Astrocyte (in vitro differentiated cells and primary cell): ENCODE results near the gene DDTL. TPM values are rescaled to one million over a fixed set of nuclear protein-coding genes. Genes with fewer than 3 reads are reported as not detected.
"Not testable (repeated sequence)": the region's sequence is repeated elsewhere in the genome, so short reads cannot be mapped to it uniquely, and the experiment has no call there.

Source experiments
- DNase-seq: peaks from one replicate; pipeline ENCODE4 v3.0.0-alpha.2; 2010; ENCODE audit warnings: low read depth
- FAIRE-seq: peaks from 2 replicates; lab custom pipeline; 2011; peaks lifted over from hg19 to GRCh38; lab: Jason Lieb, UNC
- H2AFZ ChIP-seq: 2 replicates; pipeline ENCODE4 v1.6.0; 2012; ENCODE audit warnings: low read depth, low read length, inconsistent platforms
- H3K27ac ChIP-seq: 2 replicates; pipeline ENCODE4 v1.5.1; 2011; ENCODE audit warnings: low read depth, low read length, inconsistent platforms
- H3K27me3 ChIP-seq: 2 replicates; pipeline ENCODE4 v1.6.0; 2011; ENCODE audit warnings: low read length, inconsistent platforms; ENCODE audit not compliant: insufficient read depth
- H3K36me3 ChIP-seq: 2 replicates; pipeline ENCODE4 v1.5.1; 2011; ENCODE audit warnings: low read length, inconsistent platforms; ENCODE audit not compliant: insufficient read depth
- H3K4me1 ChIP-seq: 2 replicates; pipeline ENCODE4 v1.5.1; 2011; ENCODE audit warnings: low read length, inconsistent platforms; ENCODE audit not compliant: insufficient read depth
- H3K4me2 ChIP-seq: 2 replicates; pipeline ENCODE4 v1.6.0; 2012; ENCODE audit warnings: low read length, inconsistent platforms
- H3K4me3 ChIP-seq: 2 replicates; pipeline ENCODE4 v1.5.1; 2011; ENCODE audit warnings: low read depth, mild to moderate bottlenecking, low read length, inconsistent platforms; ENCODE audit not compliant: insufficient read depth
- H3K79me2 ChIP-seq: 2 replicates; pipeline ENCODE4 v1.6.0; 2012; ENCODE audit warnings: mild to moderate bottlenecking, low read length, inconsistent platforms; ENCODE audit not compliant: insufficient read depth
- H3K9ac ChIP-seq: 2 replicates; pipeline ENCODE4 v1.6.0; 2012; ENCODE audit warnings: mild to moderate bottlenecking, low read length, inconsistent platforms
- H3K9me3 ChIP-seq: 2 replicates; pipeline ENCODE4 v1.5.1; 2012; ENCODE audit warnings: low read depth, mild to moderate bottlenecking, low read length, inconsistent platforms; ENCODE audit not compliant: insufficient read depth
- H4K20me1 ChIP-seq: 2 replicates; pipeline ENCODE4 v1.6.0; 2012; ENCODE audit warnings: low read length, inconsistent platforms; ENCODE audit not compliant: insufficient read depth
- H3K27ac Mint-ChIP-seq: one replicate; pipeline ENCODE4 v1.8.0; 2021; ENCODE audit warnings: mild to moderate bottlenecking, mixed read lengths; ENCODE audit not compliant: unreplicated experiment
- H3K27me3 Mint-ChIP-seq: one replicate; pipeline ENCODE4 v1.8.0; 2021; ENCODE audit warnings: low read depth, mixed read lengths; ENCODE audit not compliant: unreplicated experiment
- H3K36me3 Mint-ChIP-seq: one replicate; pipeline ENCODE4 v1.8.0; 2021; ENCODE audit warnings: low read depth, mixed read lengths; ENCODE audit not compliant: unreplicated experiment
- H3K4me1 Mint-ChIP-seq: one replicate; pipeline ENCODE4 v1.8.0; 2021; ENCODE audit warnings: low read depth, mixed read lengths; ENCODE audit not compliant: unreplicated experiment
- H3K4me3 Mint-ChIP-seq: one replicate; pipeline ENCODE4 v1.8.0; 2021; ENCODE audit warnings: mild to moderate bottlenecking, moderate library complexity, mixed read lengths; ENCODE audit not compliant: unreplicated experiment
- H3K9me3 Mint-ChIP-seq: one replicate; pipeline ENCODE4 v1.8.0; 2021; ENCODE audit warnings: mild to moderate bottlenecking, mixed read lengths; ENCODE audit not compliant: unreplicated experiment
- CTCF ChIP-seq: IDR thresholded peaks from 2 replicates; pipeline ENCODE4 v1.5.1; 2011; ENCODE audit warnings: low read depth, mild to moderate bottlenecking, inconsistent platforms, low read length, moderate library complexity; ENCODE audit not compliant: insufficient read depth
- EZH2 ChIP-seq: IDR thresholded peaks from 2 replicates; pipeline ENCODE4 v1.6.1; 2012; ENCODE audit warnings: mild to moderate bottlenecking, low read length, inconsistent platforms; ENCODE audit not compliant: insufficient read depth
- total RNA-seq: library from RNA; stranded (reverse); gene quantifications from 2 replicates; pipeline ENCODE4 v1.2.1, GENCODE V29; 2021

DDTL gene
- total RNA-seq, 1 donor from 2014 or later = 0.75 TPM

- H2AFZ ChIP-seq, H3K27ac Mint-ChIP-seq, DNase-seq, H3K27me3 Mint-ChIP-seq, H3K4me3 ChIP-seq, H3K4me1 Mint-ChIP-seq, FAIRE-seq, H3K27ac ChIP-seq, H3K36me3 ChIP-seq, H3K4me1 ChIP-seq, H3K79me2 ChIP-seq, H3K9me3 Mint-ChIP-seq, H3K4me2 ChIP-seq, H4K20me1 ChIP-seq, H3K9me3 ChIP-seq, H3K36me3 Mint-ChIP-seq, H3K27me3 ChIP-seq, H3K9ac ChIP-seq, H3K4me3 Mint-ChIP-seq: not testable (repeated sequence)
Measured at GRCh38 chr22:23993581-23994177, 27.0 kb downstream of the DDTL start.

GRCh38 chr22:23997092-23997491, 30.4 kb downstream of the DDTL start:
- no peak for TF ChIP-seq EZH2
- TF ChIP-seq CTCF = no peak
- H3K79me2 ChIP-seq = no peaks in the 10 kb centered on the region
- H3K9me3 ChIP-seq = no peaks in the 10 kb centered on the region
- H3K27me3 ChIP-seq = peaks cover 3% of the 10 kb centered on the region
- no peak for DNase-seq
- no peak overlapping the region for H3K27ac ChIP-seq
- no peak for FAIRE-seq
- H3K4me1 Mint-ChIP-seq = no peaks in the 10 kb centered on the region
- no peaks in the 10 kb centered on the region for H3K36me3 Mint-ChIP-seq
- no peaks in the 10 kb centered on the region for H3K36me3 ChIP-seq
- no peak overlapping the region for H3K4me3 ChIP-seq
- H3K27ac Mint-ChIP-seq = no peak overlapping the region
- H3K4me2 ChIP-seq = no peak overlapping the region
- H3K9me3 Mint-ChIP-seq = no peaks in the 10 kb centered on the region
- no peak overlapping the region for H3K4me3 Mint-ChIP-seq
- no peak overlapping the region for H3K9ac ChIP-seq
- H3K27me3 Mint-ChIP-seq = peaks cover 7% of the 10 kb centered on the region
- H2AFZ ChIP-seq = no peak overlapping the region
- no peaks in the 10 kb centered on the region for H4K20me1 ChIP-seq
- no peaks in the 10 kb centered on the region for H3K4me1 ChIP-seq

- not testable (repeated sequence) for H3K27ac ChIP-seq, H3K9me3 Mint-ChIP-seq, H3K4me1 ChIP-seq, H3K9me3 ChIP-seq, H3K36me3 ChIP-seq, DNase-seq, H3K4me2 ChIP-seq, H3K36me3 Mint-ChIP-seq, FAIRE-seq, H2AFZ ChIP-seq, H4K20me1 ChIP-seq, H3K9ac ChIP-seq, H3K4me1 Mint-ChIP-seq, H3K79me2 ChIP-seq, H3K27me3 ChIP-seq, H3K4me3 ChIP-seq, H3K4me3 Mint-ChIP-seq
- H3K27ac Mint-ChIP-seq = peak overlapping the region; percentile 20
- H3K27me3 Mint-ChIP-seq = peaks cover 18% of the 10 kb centered on the region
Measured at GRCh38 chr22:23999779-24000178, 33.1 kb downstream of the DDTL start.
